DOHH2 (cell line): Measurements from ENCODE around the gene EHD2.

Experiments
- H3F3A ChIP-seq: fragments of 200-600 bp; sonication (generic), shearing (Covaris generic); 2 replicates; pipeline ENCODE4 v1.6.0; 2016; ENCODE audit warnings: antibody characterized with exemption, mild to moderate bottlenecking; ENCODE audit not compliant: control insufficient read depth, insufficient read depth
- H3K27ac ChIP-seq: fragments of 200-600 bp; sonication (generic); 2 replicates; pipeline ENCODE4 v1.5.1; 2014; ENCODE audit warnings: low read depth, mild to moderate bottlenecking, low read length, moderate library complexity
- H3K27me3 ChIP-seq: fragments of 200-600 bp; sonication (generic); 2 replicates; pipeline ENCODE4 v1.6.1; 2014; ENCODE audit warnings: mild to moderate bottlenecking, low read length, mixed read lengths; ENCODE audit not compliant: control insufficient read depth
- H3K36me3 ChIP-seq: fragments of 200-600 bp; sonication (generic); 2 replicates; pipeline ENCODE4 v1.6.1; 2014; ENCODE audit warnings: mild to moderate bottlenecking, low read length, moderate library complexity, mixed read lengths; ENCODE audit not compliant: control insufficient read depth
- H3K4me1 ChIP-seq: fragments of 200-600 bp; sonication (generic); 2 replicates; pipeline ENCODE4 v1.6.1; 2014; ENCODE audit warnings: mild to moderate bottlenecking, low read length, mixed read lengths; ENCODE audit not compliant: control insufficient read depth
- H3K4me2 ChIP-seq: fragments of 200-600 bp; sonication (generic); 2 replicates; pipeline ENCODE4 v1.6.0; 2014; ENCODE audit warnings: mild to moderate bottlenecking, low read length, moderate library complexity
- H3K4me3 ChIP-seq: fragments of 200-600 bp; sonication (generic); 2 replicates; pipeline ENCODE4 v1.5.1; 2014; ENCODE audit warnings: mild to moderate bottlenecking, low read length, mixed read lengths
- H3K79me2 ChIP-seq: fragments of 200-600 bp; sonication (generic); 2 replicates; pipeline ENCODE4 v1.6.1; 2014; ENCODE audit warnings: mild to moderate bottlenecking, low read length, mixed read lengths; ENCODE audit not compliant: control insufficient read depth
- H3K9me2 ChIP-seq: fragments of 200-600 bp; sonication (generic); replicated peaks from 2 replicates; pipeline ENCODE4 v1.6.1; 2014; ENCODE audit warnings: mild to moderate bottlenecking, low read length, mixed read lengths; ENCODE audit not compliant: control insufficient read depth
- H3K9me3 ChIP-seq: fragments of 200-600 bp; sonication (generic); 2 replicates; pipeline ENCODE4 v1.6.1; 2014; ENCODE audit warnings: antibody characterized with exemption, low read length, mixed read lengths; ENCODE audit not compliant: control insufficient read depth, insufficient read depth
- H4K20me1 ChIP-seq: fragments of 200-600 bp; sonication (generic); 2 replicates; pipeline ENCODE4 v1.6.0; 2014; ENCODE audit warnings: low read depth, mild to moderate bottlenecking, antibody characterized with exemption, low read length, moderate library complexity; ENCODE audit not compliant: control insufficient read depth, insufficient read depth
- CTCF ChIP-seq: fragments of 200-600 bp; sonication (generic); IDR thresholded peaks from one replicate; pipeline ENCODE4 v1.5.1; 2014; ENCODE audit warnings: antibody characterized with exemption, mild to moderate bottlenecking, low read depth, low read length; ENCODE audit not compliant: poor library complexity, severe bottlenecking
- EZH2phosphoT487 ChIP-seq: fragments of 200-600 bp; sonication (generic); IDR thresholded peaks from 2 replicates; pipeline ENCODE4 v1.6.1; 2017; ENCODE audit warnings: borderline replicate concordance, mild to moderate bottlenecking, antibody characterized with exemption, low read length, moderate library complexity, mixed read lengths

Gene EHD2

GRCh38 chr19:47757617-47758442 lies 44.6 kb downstream of the EHD2 start:
- no peak overlapping the region for H3K4me2 ChIP-seq
- no peaks in the 10 kb centered on the region for H3K4me1 ChIP-seq
- H3K36me3 ChIP-seq: peaks cover 64% of the 10 kb centered on the region
- H3K9me3 ChIP-seq: no peaks in the 10 kb centered on the region
- no peak overlapping the region for H3K27ac ChIP-seq
- 0 out of 2 replicates have a peak, but pooled peaks cover 3% of the 10 kb centered on the region for H3F3A ChIP-seq
- no peaks in the 10 kb centered on the region for H3K79me2 ChIP-seq
- no peak overlapping the region for H3K4me3 ChIP-seq
- H3K27me3 ChIP-seq: no peaks in the 10 kb centered on the region
- H3K9me2 ChIP-seq: no peaks in the 10 kb centered on the region
- no peak for TF ChIP-seq EZH2phosphoT487
- TF ChIP-seq CTCF: no peak
- no peaks in the 10 kb centered on the region for H4K20me1 ChIP-seq

- Histone ChIP-seq H3K4me3 (no peak overlapping the region), H3K27ac (no peak overlapping the region), H3K79me2 (no peaks in the 10 kb centered on the region), H4K20me1 (no peaks in the 10 kb centered on the region), H3K9me2 (no peaks in the 10 kb centered on the region), H3F3A (0 out of 2 replicates have a peak, but pooled peaks cover 3% of the 10 kb centered on the region), H3K9me3 (no peaks in the 10 kb centered on the region), H3K36me3 (peaks cover 58% of the 10 kb centered on the region), H3K4me2 (no peak overlapping the region), H3K4me1 (no peaks in the 10 kb centered on the region), H3K27me3 (no peaks in the 10 kb centered on the region)
- TF ChIP-seq CTCF: no peak
- TF ChIP-seq EZH2phosphoT487: no peak
Measured at GRCh38 chr19:47758443-47758804, 45.2 kb downstream of the EHD2 start.

GRCh38 chr19:47760632-47760999 lies 47.4 kb downstream of the EHD2 start:
- H4K20me1 ChIP-seq: no peaks in the 10 kb centered on the region
- no peaks in the 10 kb centered on the region for H3K79me2 ChIP-seq
- H3K4me3 ChIP-seq: no peak overlapping the region
- H3K4me2 ChIP-seq: no peak overlapping the region
- H3F3A ChIP-seq: 0 out of 2 replicates have a peak, but pooled peaks cover 3% of the 10 kb centered on the region
- no peaks in the 10 kb centered on the region for H3K9me3 ChIP-seq
- no peak overlapping the region for H3K27ac ChIP-seq
- H3K9me2 ChIP-seq: no peaks in the 10 kb centered on the region
- peaks cover 36% of the 10 kb centered on the region for H3K36me3 ChIP-seq
- no peaks in the 10 kb centered on the region for H3K4me1 ChIP-seq
- H3K27me3 ChIP-seq: no peaks in the 10 kb centered on the region
- TF ChIP-seq EZH2phosphoT487: no peak
- TF ChIP-seq CTCF: no peak
